Gastrocnemius medialis (tissue), 4 donors: ENCODE data around the gene OAF.

Source experiments
- POLR2A ChIP-seq, 2 donors: fragments of 450-650 bp; IDR thresholded peaks; one replicate each; pipeline ENCODE4 v1.6.1; 2017; ENCODE audit warnings: antibody characterized with exemption in 2 of 2, mild to moderate bottlenecking in 2 of 2, moderate library complexity in 2 of 2
- TF ChIP-seq, protein P1 (sequence below), 5 experiments: fragments of 450-650 bp in 3 of 5; fragments of 200-600 bp in 2 of 5; sonication (generic) in 2 of 5; IDR thresholded peaks in 4 of 5; conservative IDR thresholded peaks in 1 of 5; 1 replicate in 4 of 5; 2 replicates in 1 of 5; pipeline ENCODE4 v1.5.1; 2016 to 2019; ENCODE audit warnings: antibody characterized with exemption in 5 of 5, mild to moderate bottlenecking in 3 of 5, moderate library complexity in 3 of 5

GRCh38 chr11:120173807-120174206 lies 37.0 kb upstream of the OAF start:
- TF ChIP-seq, protein P1, sequence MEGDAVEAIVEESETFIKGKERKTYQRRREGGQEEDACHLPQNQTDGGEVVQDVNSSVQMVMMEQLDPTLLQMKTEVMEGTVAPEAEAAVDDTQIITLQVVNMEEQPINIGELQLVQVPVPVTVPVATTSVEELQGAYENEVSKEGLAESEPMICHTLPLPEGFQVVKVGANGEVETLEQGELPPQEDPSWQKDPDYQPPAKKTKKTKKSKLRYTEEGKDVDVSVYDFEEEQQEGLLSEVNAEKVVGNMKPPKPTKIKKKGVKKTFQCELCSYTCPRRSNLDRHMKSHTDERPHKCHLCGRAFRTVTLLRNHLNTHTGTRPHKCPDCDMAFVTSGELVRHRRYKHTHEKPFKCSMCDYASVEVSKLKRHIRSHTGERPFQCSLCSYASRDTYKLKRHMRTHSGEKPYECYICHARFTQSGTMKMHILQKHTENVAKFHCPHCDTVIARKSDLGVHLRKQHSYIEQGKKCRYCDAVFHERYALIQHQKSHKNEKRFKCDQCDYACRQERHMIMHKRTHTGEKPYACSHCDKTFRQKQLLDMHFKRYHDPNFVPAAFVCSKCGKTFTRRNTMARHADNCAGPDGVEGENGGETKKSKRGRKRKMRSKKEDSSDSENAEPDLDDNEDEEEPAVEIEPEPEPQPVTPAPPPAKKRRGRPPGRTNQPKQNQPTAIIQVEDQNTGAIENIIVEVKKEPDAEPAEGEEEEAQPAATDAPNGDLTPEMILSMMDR (IDR thresholded peaks at IDR 0.05 in 4 of 5, conservative IDR thresholded peaks at IDR 0.05 in 1 of 5), result no peak
- no peak for TF ChIP-seq POLR2A (IDR thresholded peaks at IDR 0.05)
